OCI-LY1 (cell line): ENCODE measurements around the gene RPL7A.

Experiments
- H2AFZ ChIP-seq: fragments of 200-600 bp; sonication (generic), shearing (Covaris generic); 2 replicates; pipeline ENCODE4 v1.6.0; 2014; ENCODE audit warnings: antibody characterized with exemption, mild to moderate bottlenecking, low read length
- H3F3A ChIP-seq: fragments of 200-600 bp; sonication (generic), shearing (Covaris generic); 2 replicates; pipeline ENCODE4 v1.6.0; 2014; ENCODE audit warnings: mild to moderate bottlenecking, antibody characterized with exemption, low read length, moderate library complexity; ENCODE audit not compliant: insufficient read depth
- H3K27ac ChIP-seq: fragments of 200-600 bp; sonication (generic); 2 replicates; pipeline ENCODE4 v1.5.1; 2014; ENCODE audit warnings: low read length, mixed run types, mild to moderate bottlenecking, low read depth; ENCODE audit not compliant: poor library complexity, severe bottlenecking
- H3K27me3 ChIP-seq: fragments of 200-600 bp; sonication (generic); 2 replicates; pipeline ENCODE4 v1.6.0; 2014; ENCODE audit warnings: antibody characterized with exemption, mild to moderate bottlenecking, low read length, moderate library complexity; ENCODE audit not compliant: insufficient read depth
- H3K36me3 ChIP-seq: fragments of 200-600 bp; sonication (generic); 2 replicates; pipeline ENCODE4 v1.6.1; 2014; ENCODE audit warnings: mild to moderate bottlenecking, antibody characterized with exemption, low read length, moderate library complexity, mixed read lengths; ENCODE audit not compliant: insufficient read depth
- H3K4me1 ChIP-seq: fragments of 200-600 bp; sonication (generic); 2 replicates; pipeline ENCODE4 v1.5.1; 2014; ENCODE audit warnings: mild to moderate bottlenecking, low read length, moderate library complexity; ENCODE audit not compliant: insufficient read depth, severe bottlenecking
- H3K4me2 ChIP-seq: fragments of 200-600 bp; sonication (generic), shearing (Covaris generic); 2 replicates; pipeline ENCODE4 v1.6.1; 2014; ENCODE audit warnings: low read length
- H3K4me3 ChIP-seq: fragments of 200-600 bp; sonication (generic); 2 replicates; pipeline ENCODE4 v1.5.1; 2014; ENCODE audit warnings: low read length, low read depth, mild to moderate bottlenecking, mixed read lengths; ENCODE audit not compliant: poor library complexity, severe bottlenecking
- H3K79me2 ChIP-seq: fragments of 200-600 bp; shearing (Covaris generic); 2 replicates; pipeline ENCODE4 v1.6.1; 2016; ENCODE audit warnings: mixed run types, low read length, mixed read lengths; ENCODE audit not compliant: insufficient read depth
- H3K9ac ChIP-seq: fragments of 200-600 bp; sonication (generic), shearing (Covaris generic); 2 replicates; pipeline ENCODE4 v1.6.1; 2014; ENCODE audit warnings: mild to moderate bottlenecking, low read length, mixed read lengths
- H3K9me2 ChIP-seq: fragments of 200-600 bp; sonication (generic), shearing (Covaris generic); 2 replicates; pipeline ENCODE4 v1.6.1; 2014; ENCODE audit warnings: low read depth, mild to moderate bottlenecking, low read length, mixed read lengths
- H3K9me3 ChIP-seq: fragments of 200-600 bp; shearing (Covaris generic); 2 replicates; pipeline ENCODE4 v1.6.1; 2014; ENCODE audit warnings: low read length, mixed read lengths
- H4K20me1 ChIP-seq: fragments of 200-600 bp; sonication (generic), shearing (Covaris generic); 2 replicates; pipeline ENCODE4 v1.6.0; 2016; ENCODE audit warnings: mild to moderate bottlenecking, low read length; ENCODE audit not compliant: insufficient read depth
- CTCF ChIP-seq: fragments of 200-600 bp; sonication (generic), shearing (Covaris generic); IDR thresholded peaks from 2 replicates; pipeline ENCODE4 v1.5.1; 2017; ENCODE audit warnings: mild to moderate bottlenecking, antibody characterized with exemption, low read length, moderate library complexity, mixed read lengths
- EZH2 ChIP-seq: fragments of 200-600 bp; sonication (generic), shearing (Covaris generic); IDR thresholded peaks from 2 replicates; pipeline ENCODE4 v1.8.0; 2017; ENCODE audit warnings: borderline replicate concordance, mixed run types, mild to moderate bottlenecking, antibody characterized with exemption, low read length, moderate library complexity, mixed read lengths

Gene RPL7A

GRCh38 chr9:133346021-133346785 is 1.8 kb upstream of the RPL7A start:
- Histone ChIP-seq H3K27ac (no peak overlapping the region), H3K9ac (peak overlapping the region; percentile 91), H3K79me2 (peaks cover 13% of the 10 kb centered on the region)

GRCh38 chr9:133347515-133347984 is 468 bp upstream of the RPL7A start:
- no peak for TF ChIP-seq EZH2
- no peak for TF ChIP-seq CTCF
- Histone ChIP-seq H4K20me1 (no peaks in the 10 kb centered on the region), H3K4me3 (peak overlapping the region; percentile 98), H3K79me2 (peaks cover 13% of the 10 kb centered on the region), H3F3A (peaks cover 16% of the 10 kb centered on the region), H3K9ac (peak overlapping the region; percentile 100), H3K27me3 (no peaks in the 10 kb centered on the region), H3K4me2 (peak overlapping the region; percentile 73), H2AFZ (no peak overlapping the region), H3K27ac (peak overlapping the region; percentile 85), H3K9me2 (no peaks in the 10 kb centered on the region), H3K36me3 (peaks cover 77% of the 10 kb centered on the region), H3K9me3 (no peaks in the 10 kb centered on the region), H3K4me1 (peaks cover 31% of the 10 kb centered on the region)

More at GRCh38 chr9:133346021-133346785, 1.8 kb upstream of the RPL7A start:
- H3F3A ChIP-seq, result peaks cover 10% of the 10 kb centered on the region; the same call in 1 of the 2 replicates
- no peaks in the 10 kb centered on the region for H3K27me3 ChIP-seq
- H3K36me3 ChIP-seq, result peaks cover 76% of the 10 kb centered on the region
- peaks cover 31% of the 10 kb centered on the region for H3K4me1 ChIP-seq
- H3K9me2 ChIP-seq, result no peaks in the 10 kb centered on the region
- H2AFZ ChIP-seq, result no peak overlapping the region
- TF ChIP-seq EZH2 (no peak), CTCF (no peak)
- H4K20me1 ChIP-seq, result no peaks in the 10 kb centered on the region
- peak overlapping the region; percentile 73 for H3K4me2 ChIP-seq
- H3K9me3 ChIP-seq, result no peaks in the 10 kb centered on the region
- H3K4me3 ChIP-seq, result peak overlapping the region; percentile 98

- Histone ChIP-seq H3K27ac (peak overlapping the region; percentile 85), H3K36me3 (peaks cover 76% of the 10 kb centered on the region), H3K9me2 (no peaks in the 10 kb centered on the region), H3K9ac (peak overlapping the region; percentile 100), H3K4me1 (peaks cover 31% of the 10 kb centered on the region), H3K4me2 (peak overlapping the region; percentile 100), H3K4me3 (peak overlapping the region; percentile 98), H3K9me3 (no peaks in the 10 kb centered on the region), H2AFZ (no peak overlapping the region), H3F3A (peaks cover 20% of the 10 kb centered on the region), H3K27me3 (no peaks in the 10 kb centered on the region), H4K20me1 (no peaks in the 10 kb centered on the region), H3K79me2 (peaks cover 13% of the 10 kb centered on the region)
- TF ChIP-seq CTCF (no peak), EZH2 (no peak)
Observed at GRCh38 chr9:133348718-133349573, 928 bp downstream of the RPL7A start.
